Tibial nerve (tissue), 3 donors: ENCODE results near the gene NPHP1.

Source experiments
- POLR2A ChIP-seq, 2 donors: fragments of 450-650 bp; IDR thresholded peaks; one replicate each; pipeline ENCODE4 v1.6.1; 2017; ENCODE audit warnings: antibody characterized with exemption in 2 of 2, mild to moderate bottlenecking in 2 of 2, moderate library complexity in 2 of 2
- TF ChIP-seq, protein P1 (sequence below), 5 experiments: fragments of 200-600 bp in 3 of 5; fragments of 450-650 bp in 2 of 5; sonication (generic) in 3 of 5; IDR thresholded peaks; one replicate each; pipeline ENCODE4 v1.5.1; 2016 to 2019; ENCODE audit warnings: antibody characterized with exemption in 5 of 5, mild to moderate bottlenecking in 3 of 5, moderate library complexity in 2 of 5

DNA sequence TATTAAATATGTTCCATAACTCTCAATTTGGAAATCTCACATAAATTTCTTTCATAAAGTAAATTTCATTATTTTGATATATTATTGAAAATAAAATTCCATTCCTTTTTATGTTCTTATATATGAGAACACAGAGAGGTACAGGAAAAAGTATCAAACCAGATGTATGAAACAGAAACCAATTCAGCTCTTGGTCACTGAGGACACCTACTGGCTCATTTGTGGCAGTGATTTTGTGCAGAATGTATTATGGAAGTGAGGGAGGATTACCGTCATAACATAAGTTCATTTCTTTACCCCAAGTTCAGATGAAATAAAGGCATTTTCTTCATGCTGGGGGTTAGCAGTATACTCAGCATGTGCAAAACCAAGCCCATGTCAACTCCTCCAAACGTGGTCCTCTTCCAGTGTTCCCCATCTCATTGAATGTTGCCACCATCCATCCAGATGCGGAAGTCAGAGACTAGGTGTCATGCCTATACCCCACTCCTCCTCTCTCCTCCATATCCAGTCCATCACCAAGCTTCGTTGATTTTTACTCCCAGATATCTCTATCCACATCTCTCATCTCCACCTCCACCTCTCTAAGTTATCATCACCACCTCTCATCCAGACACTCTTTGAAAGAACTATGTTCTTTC is 47.5 kb downstream of the NPHP1 start:
- TF ChIP-seq, protein P1, sequence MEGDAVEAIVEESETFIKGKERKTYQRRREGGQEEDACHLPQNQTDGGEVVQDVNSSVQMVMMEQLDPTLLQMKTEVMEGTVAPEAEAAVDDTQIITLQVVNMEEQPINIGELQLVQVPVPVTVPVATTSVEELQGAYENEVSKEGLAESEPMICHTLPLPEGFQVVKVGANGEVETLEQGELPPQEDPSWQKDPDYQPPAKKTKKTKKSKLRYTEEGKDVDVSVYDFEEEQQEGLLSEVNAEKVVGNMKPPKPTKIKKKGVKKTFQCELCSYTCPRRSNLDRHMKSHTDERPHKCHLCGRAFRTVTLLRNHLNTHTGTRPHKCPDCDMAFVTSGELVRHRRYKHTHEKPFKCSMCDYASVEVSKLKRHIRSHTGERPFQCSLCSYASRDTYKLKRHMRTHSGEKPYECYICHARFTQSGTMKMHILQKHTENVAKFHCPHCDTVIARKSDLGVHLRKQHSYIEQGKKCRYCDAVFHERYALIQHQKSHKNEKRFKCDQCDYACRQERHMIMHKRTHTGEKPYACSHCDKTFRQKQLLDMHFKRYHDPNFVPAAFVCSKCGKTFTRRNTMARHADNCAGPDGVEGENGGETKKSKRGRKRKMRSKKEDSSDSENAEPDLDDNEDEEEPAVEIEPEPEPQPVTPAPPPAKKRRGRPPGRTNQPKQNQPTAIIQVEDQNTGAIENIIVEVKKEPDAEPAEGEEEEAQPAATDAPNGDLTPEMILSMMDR (IDR thresholded peaks at IDR 0.05), result peak; percentile 46 to 74 (median 54)
- no peak for TF ChIP-seq POLR2A (IDR thresholded peaks at IDR 0.05)
